Effector memory CD8-positive, alpha-beta T cell (primary cell): ENCODE measurements around the gene TVP23B.
"Not testable (repeated sequence)": the region's sequence is repeated elsewhere in the genome, so short reads cannot be mapped to it uniquely, and the experiment has no call there.

Source experiments
- ATAC-seq: fragments of 150-1000 bp; cut with Tn5 transposase; replicated peaks from 2 replicates; pipeline ENCODE4 v1.10.0; 2021; ENCODE audit warnings: mild to moderate bottlenecking, moderate library complexity
- DNase-seq, 3 experiments: peaks; one replicate each; pipeline ENCODE4 v3.0.0; 2021
- H3K27ac Mint-ChIP-seq, 2 donors: one replicate each; pipeline ENCODE4 v1.8.0; 2022; ENCODE audit warnings: mild to moderate bottlenecking in 2 of 2, mixed read lengths in 2 of 2, moderate library complexity in 2 of 2
- H3K27me3 Mint-ChIP-seq, 2 donors: one replicate each; pipeline ENCODE4 v1.8.0; 2022; ENCODE audit warnings: mixed read lengths in 2 of 2
- H3K36me3 Mint-ChIP-seq: one replicate; pipeline ENCODE4 v1.8.0; 2022; ENCODE audit warnings: mild to moderate bottlenecking, moderate library complexity, mixed read lengths; ENCODE audit not compliant: insufficient read depth
- H3K4me1 Mint-ChIP-seq, 2 donors: one replicate each; pipeline ENCODE4 v1.8.0; 2022; ENCODE audit warnings: low read depth in 2 of 2, mixed read lengths in 2 of 2
- H3K4me3 Mint-ChIP-seq, 2 donors: one replicate each; pipeline ENCODE4 v1.8.0; 2022; ENCODE audit warnings: mild to moderate bottlenecking in 2 of 2, mixed read lengths in 2 of 2, moderate library complexity in 2 of 2
- H3K9me3 Mint-ChIP-seq, 2 donors: one replicate each; pipeline ENCODE4 v1.8.0; 2022; ENCODE audit warnings: mixed read lengths in 2 of 2

The TVP23B gene

GRCh38 chr17:18758344-18758743, 22.6 kb upstream of the TVP23B start:
- DNase-seq, H3K36me3 Mint-ChIP-seq, H3K27me3 Mint-ChIP-seq, H3K9me3 Mint-ChIP-seq, ATAC-seq, H3K4me1 Mint-ChIP-seq, H3K27ac Mint-ChIP-seq, H3K4me3 Mint-ChIP-seq: not testable (repeated sequence)

- not testable (repeated sequence) for ATAC-seq, H3K36me3 Mint-ChIP-seq
Observed at GRCh38 chr17:18760221-18760620, 20.8 kb upstream of the TVP23B start.

GRCh38 chr17:18770572-18770971, 10.4 kb upstream of the TVP23B start:
- not testable (repeated sequence) for ATAC-seq, H3K4me1 Mint-ChIP-seq, H3K4me3 Mint-ChIP-seq, H3K27ac Mint-ChIP-seq, H3K9me3 Mint-ChIP-seq, H3K36me3 Mint-ChIP-seq, DNase-seq
- H3K27me3 Mint-ChIP-seq = peaks cover 16 to 30% of the 10 kb centered on the region in 2 donors

More at GRCh38 chr17:18760221-18760620, 20.8 kb upstream of the TVP23B start:
- not testable (repeated sequence) for H3K27me3 Mint-ChIP-seq, H3K27ac Mint-ChIP-seq, H3K4me3 Mint-ChIP-seq, DNase-seq, H3K4me1 Mint-ChIP-seq, H3K9me3 Mint-ChIP-seq

- peaks cover 16 to 30% of the 10 kb centered on the region in 2 donors for H3K27me3 Mint-ChIP-seq
- not testable (repeated sequence) for H3K36me3 Mint-ChIP-seq, H3K27ac Mint-ChIP-seq, H3K4me3 Mint-ChIP-seq, H3K4me1 Mint-ChIP-seq, H3K9me3 Mint-ChIP-seq, ATAC-seq, DNase-seq
Observed at GRCh38 chr17:18771066-18771465, 9.9 kb upstream of the TVP23B start.

GRCh38 chr17:18772471-18772870, 8.5 kb upstream of the TVP23B start:
- H3K9me3 Mint-ChIP-seq = no peaks in the 10 kb centered on the region
- H3K27ac Mint-ChIP-seq = no peak overlapping the region
- DNase-seq = no peak
- no peak for ATAC-seq
- H3K4me3 Mint-ChIP-seq = no peak overlapping the region
- H3K36me3 Mint-ChIP-seq = no peaks in the 10 kb centered on the region
- no peaks in the 10 kb centered on the region for H3K4me1 Mint-ChIP-seq
- H3K27me3 Mint-ChIP-seq = peaks cover 16 to 30% of the 10 kb centered on the region in 2 donors

- ATAC-seq, H3K27me3 Mint-ChIP-seq, H3K9me3 Mint-ChIP-seq: not testable (repeated sequence)
- Mint-ChIP-seq H3K4me1 (peaks cover 17 to 25% of the 10 kb centered on the region in 2 donors), H3K4me3 (peak overlapping the region; percentile 88 to 90), H3K36me3 (peaks cover 14% of the 10 kb centered on the region), H3K27ac (peak overlapping the region in 1 of 2 donors; percentile 97)
- DNase-seq = peak in 1 of 3 experiments; percentile 16
Observed at GRCh38 chr17:18781805-18782204, 822 bp downstream of the TVP23B start.

- DNase-seq, ATAC-seq, H3K27me3 Mint-ChIP-seq, H3K9me3 Mint-ChIP-seq, H3K4me3 Mint-ChIP-seq: not testable (repeated sequence)
- Mint-ChIP-seq H3K4me1 (peaks cover 28 to 40% of the 10 kb centered on the region in 2 donors), H3K27ac (peak overlapping the region in 1 of 2 donors; percentile 20), H3K36me3 (peaks cover 28% of the 10 kb centered on the region)
Observed at GRCh38 chr17:18785933-18786332, 5.0 kb downstream of the TVP23B start.

- peak overlapping the region in 1 of 2 donors; percentile 1 for H3K27ac Mint-ChIP-seq
- H3K36me3 Mint-ChIP-seq = peaks cover 25% of the 10 kb centered on the region
- H3K9me3 Mint-ChIP-seq, DNase-seq, ATAC-seq, H3K27me3 Mint-ChIP-seq, H3K4me3 Mint-ChIP-seq: not testable (repeated sequence)
- peaks cover 28 to 40% of the 10 kb centered on the region in 2 donors for H3K4me1 Mint-ChIP-seq
Observed at GRCh38 chr17:18786890-18787289, 5.9 kb downstream of the TVP23B start.

- not testable (repeated sequence) for DNase-seq, H3K27ac Mint-ChIP-seq, H3K9me3 Mint-ChIP-seq, H3K4me3 Mint-ChIP-seq, H3K27me3 Mint-ChIP-seq
- peaks cover 44% of the 10 kb centered on the region for H3K36me3 Mint-ChIP-seq
- peak; percentile 73 for ATAC-seq
- H3K4me1 Mint-ChIP-seq = peaks cover 20 to 24% of the 10 kb centered on the region in 2 donors
Observed at GRCh38 chr17:18791402-18791801, 10.4 kb downstream of the TVP23B start.

GRCh38 chr17:18794841-18795240, 13.9 kb downstream of the TVP23B start:
- DNase-seq, ATAC-seq, H3K9me3 Mint-ChIP-seq, H3K4me1 Mint-ChIP-seq, H3K27me3 Mint-ChIP-seq, H3K4me3 Mint-ChIP-seq: not testable (repeated sequence)
- Mint-ChIP-seq H3K36me3 (peaks cover 52% of the 10 kb centered on the region), H3K27ac (peak overlapping the region in 1 of 2 donors; percentile 45)

GRCh38 chr17:18796887-18797286, 15.9 kb downstream of the TVP23B start:
- H3K27me3 Mint-ChIP-seq, H3K27ac Mint-ChIP-seq: not testable (repeated sequence)

GRCh38 chr17:18803458-18804245, 22.7 kb downstream of the TVP23B start:
- H3K4me1 Mint-ChIP-seq, H3K27ac Mint-ChIP-seq, H3K27me3 Mint-ChIP-seq, ATAC-seq, DNase-seq, H3K4me3 Mint-ChIP-seq, H3K9me3 Mint-ChIP-seq: not testable (repeated sequence)
- H3K36me3 Mint-ChIP-seq = peaks cover 64% of the 10 kb centered on the region

More at GRCh38 chr17:18796887-18797286, 15.9 kb downstream of the TVP23B start:
- DNase-seq, H3K9me3 Mint-ChIP-seq, H3K4me3 Mint-ChIP-seq, H3K4me1 Mint-ChIP-seq, ATAC-seq: not testable (repeated sequence)
- H3K36me3 Mint-ChIP-seq = peaks cover 61% of the 10 kb centered on the region

GRCh38 chr17:18815924-18816323, 34.9 kb downstream of the TVP23B start:
- not testable (repeated sequence) for H3K36me3 Mint-ChIP-seq, H3K4me1 Mint-ChIP-seq, H3K27me3 Mint-ChIP-seq, ATAC-seq, DNase-seq, H3K9me3 Mint-ChIP-seq, H3K4me3 Mint-ChIP-seq, H3K27ac Mint-ChIP-seq
